GM19023 (cell line): ENCODE data around the gene CLDN12.
A peak's percentile ranks its signal among the peaks of the same experiment; 100 is the strongest.

Source experiments
- ATAC-seq: cut with Tn5 transposase; IDR thresholded peaks from one replicate; pipeline ENCODE4 v1.9.1; 2021; ENCODE audit warnings: mild to moderate bottlenecking, moderate library complexity; ENCODE audit not compliant: unreplicated experiment

CLDN12 gene

DNA sequence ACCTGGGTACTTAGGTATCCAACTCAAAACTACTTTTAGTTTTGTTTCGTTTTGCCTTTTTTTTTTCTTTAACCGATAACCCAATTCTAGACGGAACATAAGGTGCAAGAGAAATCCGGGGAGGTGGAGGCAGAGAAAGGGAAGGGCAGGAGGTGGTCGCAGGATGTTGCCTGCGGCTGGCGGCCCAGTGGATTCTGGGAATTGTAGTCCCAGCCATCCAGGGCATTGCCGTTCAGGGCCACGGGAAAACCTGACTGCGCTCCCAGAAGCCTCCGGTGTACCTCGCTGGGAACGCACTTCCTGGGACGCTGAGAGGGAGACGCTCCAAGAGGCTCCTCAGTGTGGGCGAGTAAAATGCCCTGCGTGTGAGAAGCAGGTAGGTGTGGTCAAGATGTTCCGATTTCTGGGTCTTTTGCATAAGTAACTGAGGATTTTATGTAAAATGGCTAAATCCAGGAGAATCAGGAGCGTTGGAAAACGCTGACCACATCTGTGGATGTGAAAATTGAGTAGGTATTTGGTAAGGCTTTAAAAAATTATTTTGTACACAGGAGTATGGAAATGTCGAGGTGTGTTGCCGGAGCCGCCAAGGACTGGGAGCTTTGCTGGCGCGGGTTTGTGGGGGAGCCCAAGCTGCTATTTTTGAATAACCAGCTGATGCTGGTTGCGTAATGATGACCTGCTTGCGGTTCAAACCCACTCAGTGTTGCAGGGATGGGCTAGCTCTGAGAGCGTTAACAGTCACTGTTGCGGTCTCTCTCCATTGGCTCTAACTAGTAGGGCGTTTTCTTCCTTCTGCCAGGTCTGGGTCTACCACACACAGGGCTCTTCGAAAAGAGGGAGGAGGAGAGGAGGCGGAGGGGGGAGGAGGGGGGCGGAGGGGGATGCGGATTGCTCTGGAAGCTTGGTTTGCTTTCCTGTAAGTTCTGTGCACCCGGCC, at the start of gene CLDN12:
Gene CLDN12 (plus strand): TSS at position 288 of the 940 bp plus-strand sequence. CDS start 9,216 bp downstream, outside the sequence.
- ATAC-seq: peak; percentile 97

DNA sequence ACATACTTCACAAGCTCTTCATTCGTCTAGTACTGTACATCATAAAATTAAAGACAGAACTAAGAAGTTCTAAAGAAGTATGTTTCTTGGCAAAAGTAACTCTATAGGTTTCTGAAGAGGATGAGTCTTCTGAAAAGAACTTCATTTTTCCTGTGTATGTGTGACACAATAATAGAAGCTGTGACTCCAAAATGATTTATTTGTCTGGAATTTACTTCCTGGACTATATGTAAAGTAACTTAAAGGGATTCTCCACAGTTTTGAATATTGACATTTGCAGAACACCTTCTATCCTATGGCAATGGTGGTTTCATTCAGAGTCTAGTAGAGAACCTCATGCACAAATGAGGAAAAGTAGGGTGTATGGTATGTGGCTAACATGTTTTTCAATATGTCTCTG, 19.8 kb upstream of the CLDN12 start:
- no peak for ATAC-seq

DNA sequence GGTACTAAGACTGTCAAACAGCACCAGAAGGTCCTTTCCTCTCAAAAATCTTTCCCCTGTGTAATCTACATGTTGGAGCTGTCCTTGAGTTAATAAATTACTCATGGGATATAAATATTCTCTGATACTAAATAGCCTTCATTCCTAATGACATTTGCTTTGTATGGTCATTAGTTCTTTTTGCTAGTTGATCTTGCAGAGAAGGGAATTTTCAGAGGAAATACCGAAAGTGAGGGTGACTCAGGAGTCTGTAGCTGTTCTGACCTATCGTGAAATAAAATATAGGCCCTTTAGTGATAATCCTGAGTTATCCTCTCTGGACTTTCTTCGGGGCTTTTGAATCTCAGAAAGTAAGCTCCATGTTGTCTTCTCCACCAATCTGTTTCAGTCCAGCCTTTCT, 19.4 kb upstream of the CLDN12 start:
- ATAC-seq: no peak

DNA sequence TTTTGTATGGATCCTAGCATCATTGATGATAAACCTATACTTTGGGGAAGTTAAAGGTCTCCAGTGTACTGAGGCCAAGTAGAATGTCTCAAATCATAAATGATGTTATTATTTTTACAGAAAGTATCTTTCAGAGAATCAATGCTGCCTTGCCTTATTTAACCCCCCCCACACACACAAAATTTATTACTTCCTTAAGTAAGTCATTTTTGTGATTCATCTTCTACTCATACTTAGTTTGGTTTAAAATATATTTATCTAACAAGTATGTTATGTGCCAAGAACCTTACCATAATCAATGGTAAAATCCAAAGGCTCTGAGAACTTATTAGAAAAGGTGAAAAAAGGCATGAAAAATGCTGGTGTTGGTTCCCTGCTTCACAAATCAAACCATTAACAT, 18.8 kb upstream of the CLDN12 start:
- ATAC-seq: no peak

DNA sequence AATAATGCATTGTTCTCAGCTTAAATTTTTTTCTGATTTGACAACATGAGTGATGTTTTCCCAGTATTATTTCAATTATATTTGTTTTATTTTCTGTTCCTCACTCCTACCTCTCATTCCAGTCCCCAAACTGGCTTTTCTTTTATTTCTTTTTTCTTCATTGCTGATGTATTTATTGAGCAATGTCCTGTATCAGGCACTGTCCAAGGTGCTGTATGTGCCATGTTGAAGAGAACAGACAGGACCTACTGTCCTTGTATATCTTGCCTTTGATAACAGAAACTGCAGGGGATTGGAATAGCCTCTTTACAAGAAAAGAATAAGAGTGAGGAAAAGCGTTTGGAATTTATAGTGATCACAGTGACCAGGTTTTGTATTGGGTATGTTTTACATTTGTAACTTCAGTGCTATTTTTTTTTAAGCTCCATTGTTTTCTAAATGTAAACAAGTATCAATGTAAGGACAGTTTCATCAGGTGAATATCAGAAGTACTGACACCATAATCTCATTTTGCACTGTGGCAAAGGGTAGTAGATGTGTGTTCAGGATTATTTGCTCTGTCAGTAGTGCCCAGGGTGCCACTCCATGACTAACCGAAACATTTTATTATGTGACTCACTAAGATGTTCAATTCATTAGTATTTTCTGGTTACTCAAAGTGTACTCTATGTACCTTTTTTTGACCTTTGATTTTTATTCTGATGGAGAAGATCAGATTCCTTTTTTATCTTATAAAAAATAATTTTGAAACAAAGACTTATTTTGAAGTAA, 15.6 kb upstream of the CLDN12 start:
- no peak for ATAC-seq

DNA sequence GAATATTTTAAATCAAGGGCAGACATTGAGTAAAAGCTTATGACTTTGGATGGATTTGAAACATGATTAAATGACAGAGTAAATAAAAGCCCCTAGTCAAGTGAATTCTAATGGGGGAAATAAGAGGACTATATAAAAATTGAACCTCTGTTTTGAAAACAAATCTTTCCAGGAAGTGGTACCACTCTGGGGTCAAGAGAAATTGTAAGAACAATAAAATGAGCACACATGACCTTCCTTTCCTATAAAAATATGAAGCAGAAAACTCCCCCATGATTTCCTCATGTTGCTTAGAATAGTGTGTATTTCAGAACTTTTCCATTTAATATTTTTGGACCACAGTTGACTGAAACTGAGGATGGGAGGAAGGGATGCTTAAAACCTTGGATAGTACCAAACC, 12.3 kb upstream of the CLDN12 start:
- ATAC-seq: no peak

DNA sequence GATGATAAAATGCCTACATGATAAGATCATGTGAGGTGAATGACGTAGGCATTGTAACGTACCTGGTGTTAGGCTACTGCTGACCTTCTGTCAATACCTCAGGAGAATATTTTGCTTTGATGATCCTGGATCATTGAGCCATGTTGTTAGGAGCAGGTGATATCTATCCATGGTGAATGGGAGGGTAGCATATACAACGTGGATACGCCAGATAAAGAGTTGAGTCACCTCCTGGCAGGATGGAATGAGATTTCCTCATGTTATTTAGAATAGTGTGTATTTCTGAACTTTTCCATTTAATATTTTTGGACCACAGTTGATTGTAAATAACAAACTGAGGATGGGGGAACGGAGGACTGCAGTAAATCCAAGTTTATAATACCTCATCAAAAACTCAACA, 11.8 kb upstream of the CLDN12 start:
- no peak for ATAC-seq

DNA sequence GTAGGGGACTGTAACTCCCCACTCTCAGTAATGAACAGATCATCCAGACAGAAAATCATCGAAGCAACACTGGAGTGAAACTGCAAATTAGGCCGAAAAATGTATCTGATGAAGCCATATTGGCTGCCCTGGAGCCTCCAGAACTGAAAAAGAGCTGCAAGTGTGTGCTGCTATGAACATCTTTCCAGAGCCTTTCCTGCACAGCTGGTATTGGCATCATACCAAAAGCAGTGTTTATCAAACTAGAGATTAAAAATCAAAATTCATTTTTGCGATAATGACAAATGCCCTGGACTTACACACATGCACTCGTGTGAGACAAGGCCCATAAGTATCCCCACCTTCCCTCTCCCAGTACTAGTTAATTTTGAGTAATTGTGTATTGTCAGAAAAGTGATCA, 6.8 kb upstream of the CLDN12 start:
- no peak for ATAC-seq

DNA sequence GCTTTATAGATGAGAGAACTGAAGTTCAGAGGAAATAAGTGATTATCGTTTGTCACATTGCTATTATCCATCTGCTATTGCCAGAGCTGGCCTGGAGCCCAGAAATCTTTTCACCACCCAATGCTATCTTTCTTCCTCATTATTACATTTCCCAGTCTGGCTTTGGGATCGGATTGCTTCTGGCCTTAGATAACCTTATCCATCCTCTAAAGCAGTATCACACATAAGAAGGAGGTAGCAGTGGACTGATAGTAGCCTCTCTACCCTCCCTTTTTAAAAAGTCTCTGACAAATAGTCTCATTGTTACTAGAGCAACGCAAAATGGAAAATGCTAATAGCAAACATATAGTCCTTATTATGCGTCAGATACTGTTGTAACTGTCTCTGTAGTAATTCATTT, 1.3 kb upstream of the CLDN12 start:
- no peak for ATAC-seq

DNA sequence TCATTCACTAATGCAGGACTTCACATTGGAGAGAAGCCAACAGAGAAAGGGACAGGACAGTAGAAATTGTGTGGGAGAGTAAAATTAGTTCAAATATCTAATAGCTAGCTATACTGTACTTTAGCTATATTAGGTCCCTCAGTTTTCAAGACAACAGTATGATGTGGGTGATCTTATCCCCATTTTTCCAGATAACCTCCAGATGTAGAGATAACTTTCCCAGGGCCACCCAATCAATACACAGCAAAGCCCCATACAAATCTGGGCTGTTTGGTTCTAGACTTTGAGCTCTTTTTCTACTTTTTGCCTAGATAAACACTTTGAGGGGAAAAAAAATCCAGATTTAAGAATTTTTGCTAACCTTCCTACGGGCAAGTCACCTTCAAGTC, 482 bp upstream of the CLDN12 start:
- ATAC-seq: no peak

DNA sequence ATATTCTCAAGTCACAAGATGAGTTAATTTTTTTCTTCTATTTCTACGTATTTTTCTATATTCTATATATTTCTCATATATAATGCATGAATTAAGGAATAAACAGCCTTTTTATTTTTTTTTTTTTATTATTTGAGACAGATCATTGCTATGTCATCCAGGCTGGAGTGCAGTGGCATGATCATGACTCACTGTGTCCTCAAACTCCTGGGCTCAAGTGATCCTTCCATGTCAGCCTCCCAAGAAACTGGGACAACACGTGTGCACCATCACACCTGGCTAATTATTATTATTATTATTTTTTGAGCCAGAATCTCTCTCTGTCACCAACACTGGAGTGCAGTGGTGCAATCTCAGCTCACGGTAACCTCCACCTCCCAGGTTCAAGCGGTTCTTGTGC, 1.5 kb downstream of the CLDN12 start:
- ATAC-seq: no peak

DNA sequence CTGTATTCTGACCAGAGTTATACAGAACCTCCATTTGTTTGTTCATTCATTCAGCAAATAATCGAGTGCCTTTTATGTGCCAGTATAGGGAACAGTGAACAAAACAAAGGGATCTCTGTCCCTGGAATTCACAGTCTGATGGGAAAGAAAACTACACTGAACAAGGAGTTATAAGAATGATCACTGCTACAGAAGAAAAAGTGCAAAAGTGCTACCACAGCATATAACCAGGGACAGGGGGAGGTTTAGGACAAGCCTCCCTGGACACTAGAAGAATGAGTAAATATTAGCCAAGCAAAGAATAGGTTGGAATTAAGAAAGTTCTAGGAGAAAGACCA, 4.2 kb downstream of the CLDN12 start:
- no peak for ATAC-seq

DNA sequence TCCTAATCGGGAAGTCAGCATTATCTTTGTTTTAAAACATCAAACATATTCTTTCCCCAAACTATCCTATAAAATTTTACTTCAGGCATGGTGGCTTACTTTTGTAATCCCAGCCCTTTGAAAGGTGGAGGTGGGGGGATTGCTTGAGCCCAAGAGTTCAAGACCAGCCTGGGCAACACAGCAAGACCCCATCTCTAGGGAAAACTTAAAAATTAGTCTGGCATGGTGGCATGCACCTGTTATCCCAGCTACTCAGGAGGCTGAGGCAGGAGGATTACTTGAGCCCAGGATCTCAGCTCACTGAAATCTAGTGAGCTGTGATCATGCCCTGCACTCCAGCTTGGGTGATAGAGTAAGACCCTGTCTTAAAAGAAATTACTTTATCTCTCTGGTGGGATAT, 4.9 kb downstream of the CLDN12 start:
- no peak for ATAC-seq

DNA sequence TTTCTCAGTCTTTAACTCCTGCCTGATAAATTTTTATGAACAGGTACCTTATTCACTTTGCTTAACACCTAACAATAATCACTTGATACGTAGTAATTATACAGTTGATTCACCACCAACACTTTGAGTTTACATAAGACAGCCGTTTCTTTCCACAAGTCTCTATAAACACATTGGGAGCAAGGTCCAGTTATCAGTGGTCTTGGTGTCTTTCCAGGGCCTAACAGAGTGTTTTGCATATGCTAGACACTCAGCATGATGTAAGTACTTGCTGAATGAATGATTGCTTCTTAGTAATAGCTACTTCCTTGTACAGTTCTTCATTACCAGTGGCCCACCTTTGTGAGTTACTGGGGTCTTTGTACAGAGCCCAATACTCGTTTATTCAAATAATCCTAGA, 6.4 kb downstream of the CLDN12 start:
- no peak for ATAC-seq

DNA sequence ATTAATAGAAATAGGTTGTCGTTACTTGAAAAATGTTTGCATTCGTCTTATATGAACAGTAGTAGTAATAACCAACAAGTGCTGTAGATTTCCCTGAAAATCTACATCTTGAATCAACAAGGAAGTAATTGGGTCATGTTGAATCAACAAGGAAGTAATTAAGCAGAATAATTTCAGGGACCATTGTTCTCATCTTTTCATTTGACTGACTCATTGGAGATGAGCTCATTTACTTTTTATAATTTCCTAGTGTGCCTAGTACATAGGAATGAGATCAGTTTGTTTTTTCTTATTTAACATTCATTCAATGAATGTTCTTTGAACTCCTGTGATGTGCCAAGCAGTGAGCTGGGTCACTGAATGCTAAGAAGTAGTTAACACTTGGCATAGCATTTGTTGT, 8.2 kb downstream of the CLDN12 start:
- ATAC-seq: no peak

DNA sequence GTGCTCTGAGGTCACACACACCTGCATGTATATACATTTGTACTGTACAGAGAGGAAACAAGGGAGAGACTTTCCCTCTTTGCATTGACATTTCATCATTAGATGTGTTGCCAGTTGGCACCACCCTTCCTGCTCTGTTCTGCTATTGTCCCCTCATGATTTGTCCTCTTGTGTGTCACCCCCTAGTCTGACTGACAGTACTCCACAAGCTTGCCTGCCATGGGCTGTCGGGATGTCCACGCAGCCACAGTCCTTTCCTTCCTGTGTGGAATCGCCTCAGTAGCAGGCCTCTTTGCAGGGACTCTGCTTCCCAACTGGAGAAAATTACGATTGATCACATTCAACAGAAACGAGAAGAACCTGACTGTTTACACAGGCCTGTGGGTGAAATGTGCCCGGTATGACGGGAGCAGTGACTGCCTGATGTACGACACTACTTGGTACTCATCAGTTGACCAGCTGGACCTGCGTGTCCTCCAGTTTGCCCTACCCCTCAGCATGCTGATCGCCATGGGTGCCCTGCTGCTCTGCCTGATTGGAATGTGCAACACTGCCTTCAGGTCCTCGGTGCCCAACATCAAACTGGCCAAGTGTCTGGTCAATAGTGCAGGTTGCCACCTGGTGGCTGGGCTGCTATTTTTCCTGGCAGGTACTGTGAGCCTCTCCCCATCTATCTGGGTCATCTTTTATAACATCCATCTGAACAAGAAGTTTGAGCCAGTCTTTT, 9.4 kb downstream of the CLDN12 start:
- ATAC-seq: peak; percentile 55

DNA sequence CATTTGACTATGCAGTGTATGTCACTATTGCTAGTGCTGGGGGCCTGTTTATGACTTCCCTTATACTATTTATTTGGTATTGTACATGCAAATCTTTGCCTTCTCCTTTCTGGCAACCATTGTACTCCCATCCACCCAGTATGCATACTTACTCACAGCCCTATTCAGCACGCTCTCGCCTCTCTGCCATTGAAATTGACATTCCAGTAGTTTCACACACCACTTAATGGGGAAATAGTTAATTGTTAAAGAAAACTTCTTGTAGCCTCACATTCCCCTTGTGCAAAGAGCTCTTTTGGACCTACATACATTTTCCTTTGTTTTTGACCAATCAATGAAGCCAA, 9.9 kb downstream of the CLDN12 start:
- ATAC-seq: peak; percentile 14

DNA sequence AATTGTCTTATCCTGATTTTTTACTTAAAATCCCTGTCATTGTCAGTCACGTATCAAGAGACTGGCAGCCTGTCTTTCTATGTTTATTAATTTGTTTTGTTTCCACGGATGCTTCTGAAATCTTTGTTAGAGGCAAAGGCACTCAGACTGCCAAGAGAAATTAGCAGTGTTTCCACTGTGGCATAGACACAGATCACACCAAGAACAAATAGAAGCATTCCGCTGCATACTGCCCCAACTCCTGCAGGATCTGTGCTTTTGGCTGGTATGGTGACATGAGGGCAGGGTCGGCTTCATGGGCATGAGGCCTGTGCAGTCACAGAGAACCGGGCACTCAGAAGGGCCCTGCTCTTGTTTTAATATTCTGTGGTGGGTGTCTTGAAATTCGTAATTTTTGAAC, 18.4 kb downstream of the CLDN12 start:
- no peak for ATAC-seq

DNA sequence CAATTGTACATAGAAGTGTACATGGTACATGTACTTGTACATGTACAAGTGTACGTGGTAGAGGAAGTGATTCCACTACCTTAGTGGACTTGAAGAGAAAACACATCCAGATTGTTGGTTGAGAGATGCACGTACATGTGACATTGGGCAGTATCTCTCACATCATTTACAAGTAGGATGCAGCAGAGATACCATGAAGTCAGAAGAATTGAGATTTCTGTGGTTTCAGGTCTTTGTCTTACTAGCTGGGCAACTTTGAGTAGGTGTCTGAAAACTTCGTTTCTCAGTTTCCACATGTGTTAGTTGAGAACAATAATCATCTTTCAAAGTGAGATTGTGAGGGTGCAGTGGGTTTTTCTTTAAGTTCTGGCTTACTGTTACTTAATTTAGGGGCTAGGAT, 21.5 kb downstream of the CLDN12 start:
- peak; percentile 96 for ATAC-seq

DNA sequence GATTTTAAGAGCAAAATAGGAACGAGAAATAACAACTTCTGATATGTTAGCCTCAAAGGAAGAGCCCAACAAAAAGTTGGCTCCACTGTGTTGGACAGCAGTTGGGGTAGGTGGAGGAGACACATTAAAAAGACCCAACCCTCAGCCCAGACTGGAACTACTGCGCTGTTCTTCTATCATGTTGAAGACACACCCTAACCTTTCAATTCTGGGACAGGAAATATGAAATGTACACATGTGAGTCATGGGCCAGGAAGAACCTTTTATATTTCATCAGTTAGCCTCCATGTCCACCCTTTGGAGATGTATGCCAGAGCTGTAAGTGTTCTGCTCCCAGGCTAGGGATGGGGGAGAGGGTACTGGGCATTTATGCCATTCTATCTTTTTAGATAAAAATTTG, 22.1 kb downstream of the CLDN12 start:
- no peak for ATAC-seq

DNA sequence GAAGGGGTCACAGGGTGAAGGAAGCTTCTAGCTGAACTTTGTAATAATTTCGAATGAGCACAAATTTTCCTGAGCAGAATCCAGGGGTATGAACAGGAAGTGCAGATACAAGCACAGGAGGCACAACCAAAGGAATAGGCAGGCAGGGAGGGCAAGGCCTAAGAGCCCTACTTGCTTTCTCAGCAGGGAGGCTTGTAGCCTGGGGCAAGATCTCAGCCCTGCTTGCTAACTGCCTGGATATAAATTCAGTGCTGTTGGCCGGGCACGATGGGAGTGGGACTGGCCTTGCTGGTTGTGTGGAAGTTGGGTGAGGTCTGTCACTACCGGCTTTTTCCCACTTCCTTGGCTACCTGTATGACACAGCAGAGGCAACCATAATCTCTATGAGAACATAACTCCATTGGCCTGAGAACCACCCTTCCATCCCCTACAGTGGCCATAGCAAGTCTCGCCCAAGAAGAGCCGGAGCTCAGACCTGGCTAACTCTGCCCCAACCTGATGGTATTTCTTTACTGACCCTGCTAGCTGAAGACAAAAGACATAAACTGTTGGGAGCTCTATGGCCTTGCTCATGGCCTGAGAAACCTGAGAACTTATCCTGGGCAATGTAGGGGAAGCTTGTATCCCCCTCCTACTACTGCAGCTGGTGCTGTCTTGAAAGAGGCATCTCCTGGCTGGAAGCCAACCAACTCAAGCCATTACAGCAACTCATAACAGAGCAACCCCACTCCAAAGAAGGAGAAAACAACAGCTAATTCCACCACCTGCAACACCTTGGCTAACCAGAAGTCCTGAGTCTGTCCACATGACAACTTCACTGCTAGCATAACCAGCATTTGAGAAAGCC, 27.6 kb downstream of the CLDN12 start:
- no peak for ATAC-seq
